ENCODE measurements around the gene TBC1D20. TPM values are rescaled to one million over a fixed set of nuclear protein-coding genes. Genes with fewer than 3 reads are reported as not detected.

TBC1D20 gene
- total and polyA plus RNA-seq, 2 of the 4 experiments (the other 2 are of a cell fraction) = 39.1 to 42.8 TPM

DNA sequence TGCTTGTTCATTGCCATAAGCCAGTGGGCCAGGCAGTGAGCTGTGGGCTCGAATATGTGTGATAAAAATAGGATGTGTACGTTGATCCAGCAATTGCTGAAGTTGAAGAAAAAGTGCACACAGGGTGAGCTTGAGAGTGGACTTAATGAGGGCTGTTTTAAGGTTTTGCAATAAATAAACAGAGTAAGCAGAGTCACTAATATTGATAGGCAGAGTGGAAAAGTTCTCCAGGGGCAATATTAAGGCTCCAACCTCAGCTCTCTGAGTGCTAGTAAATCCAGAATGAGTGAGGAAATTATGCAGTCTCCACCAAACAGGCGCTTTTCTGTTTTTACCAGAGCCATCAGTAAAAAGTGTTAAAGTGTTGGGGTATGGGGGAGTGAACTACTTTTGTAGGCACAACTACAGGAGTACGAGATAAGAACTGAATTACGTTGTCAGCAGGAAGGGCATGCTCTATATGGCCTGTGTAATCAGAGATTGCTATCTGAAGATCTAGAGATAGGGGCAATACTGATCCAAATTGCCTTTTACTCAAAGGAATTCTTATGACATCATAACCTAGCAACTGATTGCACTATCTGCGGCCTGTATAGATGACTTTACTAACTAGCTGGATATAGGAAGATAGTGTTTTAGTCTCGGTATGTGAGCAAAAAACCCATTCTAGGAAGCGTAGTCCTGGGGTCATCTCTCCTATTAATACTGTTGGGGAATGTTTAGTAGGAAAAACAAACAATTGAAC is 7.6 kb upstream of the TBC1D20 start:
- no peak overlapping the region for H2BK120ac ChIP-seq (ENCODE audit: low read depth, low read length)
- H3K79me1 ChIP-seq (ENCODE audit: low read depth in 1 of 2, low read length in 2 of 2) = 0 out of 4 replicates have a peak, but pooled peaks cover 0 to 4% of the 10 kb centered on the region in 2 experiments
- H4K20me1 ChIP-seq (ENCODE audit: insufficient read depth, low read length) = no peaks in the 10 kb centered on the region
- peaks cover 6% of the 10 kb centered on the region for H3K27me3 ChIP-seq (ENCODE audit: control insufficient read depth, insufficient read depth, low read length)
- in situ Hi-C loops (cut with MboI; ENCODE audit: low sequenced_read_pairs) = no loop called here
- ATAC-seq (ENCODE audit: low read depth) = no peak
- no peak overlapping the region for H3K27ac ChIP-seq (ENCODE audit: insufficient read depth, low read length)
- ChIA-PET CTCF (no interaction called here), POLR2A (ENCODE audit: unreplicated experiment) (no interaction called here)
- no TSS peak for BruUV-seq (replicated peaks)
- H4K5ac ChIP-seq (ENCODE audit: low read depth, low read length) = no peak overlapping the region
- no peak overlapping the region for H2AK9ac ChIP-seq (replicated peaks; ENCODE audit: low read depth, low read length, poor library complexity)
- peaks cover 2% of the 10 kb centered on the region; the same call in 1 of the 2 replicates for H3K9me3 ChIP-seq (ENCODE audit: control insufficient read depth, insufficient read depth, low read length)
- H2BK20ac ChIP-seq (ENCODE audit: low read depth, low read length) = no peak overlapping the region
- no peak overlapping the region for H3K4ac ChIP-seq (ENCODE audit: low read depth, low read length)
- dilution Hi-C loops (cut with HindIII; ENCODE audit: low sequenced_read_pairs, unreplicated experiment) = no loop called here
- H3K9me1 ChIP-seq (ENCODE audit: insufficient read depth, low read length) = peaks cover 13% of the 10 kb centered on the region
- no peak overlapping the region for H2BK15ac ChIP-seq (ENCODE audit: low read depth, low read length)
- H3K23ac ChIP-seq (ENCODE audit: low read depth, low read length) = no peak overlapping the region
- TF ChIP-seq CHD1 (IDR thresholded peaks at IDR 0.05; ENCODE audit: low read depth, low read length) (no peak), NFE2L2 (IDR thresholded peaks at IDR 0.05; ENCODE audit: low read depth, low read length) (no peak), MAFK (IDR thresholded peaks at IDR 0.05; ENCODE audit: low read depth, low read length) (no peak), MAZ (IDR thresholded peaks at IDR 0.05; ENCODE audit: borderline replicate concordance, low read depth, low read length) (no peak), BHLHE40 (IDR thresholded peaks at IDR 0.05; ENCODE audit: low read depth, low read length) (no peak), FOS (IDR thresholded peaks at IDR 0.05; ENCODE audit: low read depth, low read length) (no peak)
- TF ChIP-seq, protein P1, sequence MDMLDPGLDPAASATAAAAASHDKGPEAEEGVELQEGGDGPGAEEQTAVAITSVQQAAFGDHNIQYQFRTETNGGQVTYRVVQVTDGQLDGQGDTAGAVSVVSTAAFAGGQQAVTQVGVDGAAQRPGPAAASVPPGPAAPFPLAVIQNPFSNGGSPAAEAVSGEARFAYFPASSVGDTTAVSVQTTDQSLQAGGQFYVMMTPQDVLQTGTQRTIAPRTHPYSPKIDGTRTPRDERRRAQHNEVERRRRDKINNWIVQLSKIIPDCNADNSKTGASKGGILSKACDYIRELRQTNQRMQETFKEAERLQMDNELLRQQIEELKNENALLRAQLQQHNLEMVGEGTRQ (IDR thresholded peaks at IDR 0.05; ENCODE audit: low read depth, low read length) = no peak
- no peak overlapping the region for H3K9ac ChIP-seq (ENCODE audit: low read depth, low read length)
- H4K8ac ChIP-seq (ENCODE audit: low read depth in 2 of 2, low read length in 2 of 2) = no peak overlapping the region
- no peak overlapping the region for H2BK5ac ChIP-seq (ENCODE audit: low read depth, low read length, poor library complexity, severe bottlenecking)
- DNase-seq = no peak
- H3K18ac ChIP-seq (ENCODE audit: low read depth, low read length) = no peak overlapping the region
- no peak overlapping the region for H3K4me2 ChIP-seq (ENCODE audit: low read depth, low read length)
- 79% methylated on average over 4 of the region's 8 CpGs; no CpG with 5 or more reads in 1 of the 2 experiments for WGBS, 2 experiments (ENCODE audit: extremely low coverage in 2 of 2, insufficient read length in 1 of 2)
- peaks cover 3% of the 10 kb centered on the region; the same call in 1 of the 2 replicates for H3K4me1 ChIP-seq (ENCODE audit: control insufficient read depth, insufficient read depth, low read length)
- no peak overlapping the region for H2AFZ ChIP-seq (replicated peaks; ENCODE audit: low read length, poor library complexity)
- no peak overlapping the region for H3K4me3 ChIP-seq (ENCODE audit: insufficient read depth, low read depth, low read length)
- peaks cover 5% of the 10 kb centered on the region for H3K36me3 ChIP-seq (ENCODE audit: control insufficient read depth, insufficient read depth, low read length)
- H3K56ac ChIP-seq (ENCODE audit: extremely low read depth, insufficient read depth, low read length) = no peak overlapping the region
- no peak overlapping the region for H3K14ac ChIP-seq (replicated peaks; ENCODE audit: low read depth, low read length)
- intact Hi-C loops (cut with micrococcal nuclease) = no loop called here
- H2AK5ac ChIP-seq (ENCODE audit: low read depth, low read length) = no peak overlapping the region
- no peak overlapping the region for H4K91ac ChIP-seq (ENCODE audit: insufficient read depth, low read depth, low read length)

All from IMR-90 (cell line).